Left colon (tissue), 2 donors: ENCODE measurements around the gene HLA-DMA. TPM values are rescaled to one million over a fixed set of nuclear protein-coding genes. Genes with fewer than 3 reads are reported as not detected.

Experiments used
- ATAC-seq: fragments of 200-7000 bp; cut with Tn5 transposase; one replicate; pipeline ENCODE4 v1.9.1; 2020; ENCODE audit warnings: mild to moderate bottlenecking, moderate library complexity
- DNase-seq, 2 donors: peaks; one replicate each; pipeline ENCODE4 v3.0.0-alpha.2; 2020
- intact Hi-C, 2 donors: fragments of 100-400 bp; cut with DNase I in 1 of 2; cut with micrococcal nuclease in 1 of 2; formaldehyde crosslinking; loops; one replicate each; pipeline versions ENCODE4 v1.11.2 to v1.14.0; 2022; cut with DNase I, micrococcal nuclease
- total RNA-seq, 2 donors: library from RNA; stranded (reverse); fragmentation: NEBNext Ultra II Directional; extraction: Animal tissue kit (Norgen Biotek cat#: 25700); gene quantifications; one replicate each; pipeline ENCODE4 v1.2.1, GENCODE V29; 2021
- donor health status: DM: no; HTN: no; CAD: no.
- donor health status: DM: yes; HTN: yes; CAD: no.

Gene HLA-DMA
- total RNA-seq, 2 donors from 2014 or later: 11.8 to 22.1 TPM

- intact Hi-C loops: no loop called here
- no peak for DNase-seq
- no peak for ATAC-seq
These were observed 14.5 kb upstream of the HLA-DMA start for GRCh38 chr6:32967151-32968091.

GRCh38 chr6:32964776-32965175 is 11.9 kb upstream of the HLA-DMA start:
- intact Hi-C loops: no loop called here
- DNase-seq (no peak), ATAC-seq (no peak)

DNA sequence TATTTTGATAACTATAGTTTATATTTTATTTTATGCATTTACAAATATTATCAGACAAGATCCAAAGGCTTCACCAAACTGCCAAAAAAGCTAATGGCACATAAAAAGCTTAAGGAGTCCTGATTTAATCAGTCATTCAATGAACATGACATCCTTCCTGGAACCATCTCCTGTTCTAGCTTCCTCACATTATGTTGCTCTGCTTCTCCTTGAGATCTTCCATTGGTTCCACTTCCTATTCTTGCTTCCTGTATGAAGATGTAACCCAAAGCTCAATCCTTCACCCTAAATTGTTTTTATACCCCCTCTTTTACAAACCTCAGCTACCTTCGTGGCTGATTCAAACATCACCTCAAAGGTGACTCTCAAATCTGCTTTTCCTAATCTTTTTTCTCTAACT is 11.0 kb upstream of the HLA-DMA start:
- ATAC-seq: no peak
- no peak for DNase-seq
- intact Hi-C loops: no loop called here

GRCh38 chr6:32962213-32962826 is 9.4 kb upstream of the HLA-DMA start:
- intact Hi-C loops: no loop called here
- DNase-seq (no peak), ATAC-seq (no peak)

- intact Hi-C loops: no loop called here
- ATAC-seq: peak; percentile 84
- DNase-seq: no peak
These were observed 7.7 kb upstream of the HLA-DMA start for GRCh38 chr6:32960563-32960962.

DNA sequence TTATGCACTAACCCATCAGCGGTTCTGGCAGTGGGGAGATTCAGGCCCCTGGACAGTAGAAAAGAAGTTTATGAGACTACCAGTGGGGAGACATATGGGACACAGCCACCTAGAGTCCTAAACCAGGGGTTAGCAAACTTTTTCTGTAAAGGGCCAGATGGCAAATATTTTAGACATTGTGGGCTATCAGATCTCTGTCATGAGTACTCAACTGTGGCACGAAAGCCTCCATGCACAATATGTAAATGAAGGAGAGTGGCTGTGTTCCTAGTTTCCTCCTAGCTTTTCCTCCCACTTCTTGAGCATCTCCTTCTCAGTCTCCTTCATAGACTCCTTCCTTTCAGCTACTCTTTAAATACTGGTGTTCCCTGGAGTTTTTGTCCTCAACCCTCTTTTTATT is 3.3 kb upstream of the HLA-DMA start:
- intact Hi-C loops: no loop called here
- no peak for ATAC-seq

GRCh38 chr6:32954986-32955802 is 2.3 kb upstream of the HLA-DMA start:
- DNase-seq (peak in 1 of 2 donors; percentile 44), ATAC-seq (peak; percentile 22)
- intact Hi-C loops: no loop called here

More for the DNA sequence above, 3.3 kb upstream of the HLA-DMA start:
- no peak for DNase-seq

- intact Hi-C loops: no loop called here
- ATAC-seq: no peak
- no peak for DNase-seq
These were observed 1.4 kb upstream of the HLA-DMA start for GRCh38 chr6:32954267-32954666.

- intact Hi-C loops: no loop called here
- ATAC-seq: no peak
- no peak for DNase-seq
These were observed 878 bp upstream of the HLA-DMA start for GRCh38 chr6:32953775-32954174.

GRCh38 chr6:32950449-32950848 is 2.4 kb downstream of the HLA-DMA start:
- intact Hi-C loops: no loop called here
- no peak for DNase-seq
- no peak for ATAC-seq

- intact Hi-C loops: no loop called here
- ATAC-seq: no peak
- DNase-seq: no peak
These were observed 2.9 kb downstream of the HLA-DMA start for GRCh38 chr6:32950010-32950409.

DNA sequence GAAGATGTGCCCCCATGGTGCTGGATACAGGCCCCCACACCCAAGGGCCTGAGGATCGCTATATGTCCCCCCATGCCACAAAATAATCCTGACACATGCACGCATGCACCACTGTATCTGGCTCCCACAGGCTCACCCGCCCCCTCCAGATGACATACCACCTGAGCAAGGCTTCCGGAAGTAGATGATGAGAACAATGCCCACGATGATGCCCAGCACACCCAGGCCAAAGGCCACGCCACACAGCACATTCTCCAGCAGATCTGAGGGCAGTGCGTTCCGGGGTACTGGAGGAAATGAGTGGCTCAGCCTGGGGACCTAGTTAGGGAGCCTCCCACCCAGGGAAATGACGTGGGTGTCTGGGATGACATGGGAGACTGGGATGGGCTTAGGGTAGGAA is 3.8 kb downstream of the HLA-DMA start:
- no peak for DNase-seq
- intact Hi-C loops: no loop called here

DNA sequence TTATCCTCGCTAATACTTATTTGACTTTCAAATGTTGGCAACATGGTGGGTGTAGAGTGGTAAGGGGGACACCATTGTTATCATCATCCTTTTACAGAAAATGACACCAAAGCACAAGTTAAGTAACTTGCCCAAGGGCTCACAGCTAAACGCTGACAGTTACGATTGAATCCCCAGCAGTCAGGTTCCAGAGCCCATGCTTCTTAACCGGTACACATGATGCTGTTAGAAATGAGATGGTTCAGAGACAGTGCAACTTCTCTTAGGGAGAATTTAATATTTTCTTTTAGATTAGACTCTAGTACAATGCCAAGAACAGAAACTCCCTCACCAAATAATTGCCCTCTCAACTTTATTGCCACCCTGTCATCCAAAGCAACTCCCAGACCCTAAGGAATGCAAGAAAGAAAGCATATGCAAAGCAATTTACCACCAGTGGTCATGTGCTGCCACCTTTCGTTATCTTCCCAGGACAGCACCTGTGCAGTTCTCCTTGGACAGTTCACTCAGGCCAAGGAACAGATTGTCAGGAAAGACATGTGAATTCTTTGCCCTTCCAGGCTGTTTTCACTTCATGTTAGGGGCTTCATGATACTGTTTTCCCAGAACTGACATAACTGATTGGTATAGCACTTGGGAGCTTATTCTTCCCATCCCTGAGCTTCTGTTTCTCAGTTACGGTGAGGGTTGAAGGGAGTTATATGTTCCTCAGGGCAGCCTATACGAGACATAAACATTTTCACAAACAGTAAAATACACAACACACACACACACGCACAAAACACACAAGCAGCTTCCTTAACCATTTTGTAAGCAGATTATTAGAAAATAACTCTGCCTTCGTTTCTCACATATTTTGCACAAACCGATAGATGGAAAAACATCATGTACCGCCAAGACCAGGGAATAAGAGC is 5.1 kb downstream of the HLA-DMA start:
- intact Hi-C loops: no loop called here
- ATAC-seq (peak; percentile 67), DNase-seq (peak; percentile 49 to 59)

More for the DNA sequence above, 3.8 kb downstream of the HLA-DMA start:
- no peak for ATAC-seq

DNA sequence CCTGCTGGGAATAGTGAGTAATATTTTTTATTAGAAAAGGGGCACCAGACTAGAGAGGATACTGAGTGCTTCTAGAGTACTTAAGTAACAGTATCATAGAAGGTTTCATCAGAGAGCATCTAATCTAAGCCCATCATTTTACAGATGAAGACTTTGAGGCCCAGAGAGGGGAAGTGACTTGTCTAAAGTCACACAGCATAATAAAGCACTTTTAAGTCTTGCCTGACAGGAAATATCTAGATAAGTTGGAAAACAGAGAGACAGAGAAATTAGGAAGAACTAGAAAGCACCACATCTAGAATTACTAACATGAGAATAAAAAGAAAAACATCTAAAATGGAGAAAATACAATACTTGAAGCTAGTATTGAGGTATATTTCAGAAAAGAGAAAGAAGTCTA is 6.0 kb downstream of the HLA-DMA start:
- ATAC-seq (no peak), DNase-seq (no peak)
- intact Hi-C loops: no loop called here

DNA sequence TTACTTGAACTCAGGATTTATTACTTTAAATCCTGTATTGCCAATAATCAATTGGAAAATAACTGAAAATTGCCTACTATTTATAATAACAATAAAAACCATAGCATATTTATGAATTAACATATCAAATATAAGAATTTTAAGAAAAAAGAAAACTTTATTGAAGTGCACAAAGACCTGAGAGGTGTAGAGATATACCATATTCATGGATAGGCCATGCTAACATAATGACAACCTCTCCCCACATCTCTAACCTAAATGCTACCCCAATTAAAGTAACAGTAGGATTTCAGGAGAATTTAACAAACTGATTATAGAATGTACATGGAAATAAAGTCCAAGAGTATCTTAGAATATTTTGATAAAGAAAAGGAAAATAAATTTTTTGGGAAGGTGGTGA is 6.9 kb downstream of the HLA-DMA start:
- DNase-seq (no peak), ATAC-seq (no peak)
- intact Hi-C loops: no loop called here

GRCh38 chr6:32945108-32945760 is 7.7 kb downstream of the HLA-DMA start:
- DNase-seq: peak; percentile 62 to 67
- peak; percentile 88 for ATAC-seq
- intact Hi-C loops: no loop called here

GRCh38 chr6:32943864-32944649 is 8.8 kb downstream of the HLA-DMA start:
- DNase-seq (no peak), ATAC-seq (peak; percentile 13)
- intact Hi-C loops: no loop called here
